Right lobe of liver (tissue), 4 donors: ENCODE results near the gene PDSS1.

ENCODE experiments used
- CTCF ChIP-seq, 4 donors: fragments of 200-600 bp in 3 of 4; fragments of 450-650 bp in 1 of 4; IDR thresholded peaks; one replicate each; pipeline versions ENCODE4 v1.5.1 to v1.8.0; 2016 to 2022; ENCODE audit warnings: antibody characterized with exemption in 4 of 4, mild to moderate bottlenecking in 2 of 4
- POLR2A ChIP-seq: fragments of 450-650 bp; IDR thresholded peaks from one replicate; pipeline ENCODE4 v1.6.1; 2017; ENCODE audit warnings: antibody characterized with exemption, mild to moderate bottlenecking
- donor health status: DM: no; HTN: no; CAD: no.
- donor health status: DM: no; HTN: no; CAD: no.
- donor health status: DM: no; HTN: yes; CAD: no.

- TF ChIP-seq POLR2A (no peak), CTCF (IDR thresholded peaks at IDR 0.05) (no peak)
Measured at GRCh38 chr10:26738301-26738911, 40.9 kb downstream of the PDSS1 start.
